ENCODE data around the gene RASL11B. TPM values are rescaled to one million over a fixed set of nuclear protein-coding genes. Genes with fewer than 3 reads are reported as not detected.

Gene RASL11B
- total RNA-seq, 2 experiments from 2014 or later: 0.29 to 0.34 TPM

GRCh38 chr4:52840531-52841370 is 21.4 kb upstream of the RASL11B start:
- ChIA-PET POLR2A (no interaction called here), CTCF (no interaction called here)
- DNase-seq: no peak
- ATAC-seq: no peak
- Mint-ChIP-seq H3K27me3 (no peaks in the 10 kb centered on the region), H3K36me3 (ENCODE audit: low read depth) (no peaks in the 10 kb centered on the region), H3K9me3 (no peaks in the 10 kb centered on the region), H3K27ac (no peak overlapping the region), H3K4me3 (no peak overlapping the region), H3K4me1 (ENCODE audit: low read depth) (no peaks in the 10 kb centered on the region)
- no peak for TF ChIP-seq CTCF (IDR thresholded peaks at IDR 0.05)
- intact Hi-C loops (cut with micrococcal nuclease): no loop called here

GRCh38 chr4:52841682-52842456 is 20.2 kb upstream of the RASL11B start:
- Mint-ChIP-seq H3K4me1 (ENCODE audit: low read depth) (no peaks in the 10 kb centered on the region), H3K27me3 (no peaks in the 10 kb centered on the region), H3K36me3 (ENCODE audit: low read depth) (no peaks in the 10 kb centered on the region), H3K27ac (no peak overlapping the region), H3K4me3 (no peak overlapping the region), H3K9me3 (no peaks in the 10 kb centered on the region)
- ATAC-seq: no peak
- no peak for TF ChIP-seq CTCF (IDR thresholded peaks at IDR 0.05)
- intact Hi-C loops (cut with micrococcal nuclease): no loop called here
- DNase-seq: no peak
- ChIA-PET CTCF (no interaction called here), POLR2A (no interaction called here)

GRCh38 chr4:52842792-52843191 is 19.3 kb upstream of the RASL11B start:
- CTCF ChIA-PET: interaction anchor here (0.9 kb wide), 1 partner anchor 669 kb away, joined by 3 read pairs; no protein-coding TSS in a partner anchor
- H3K27ac Mint-ChIP-seq: no peak overlapping the region
- no peak overlapping the region for H3K4me3 Mint-ChIP-seq
- POLR2A ChIA-PET: interaction anchor here (1.1 kb wide), 1 partner anchor 18 kb away, joined by 3 read pairs; no protein-coding TSS in a partner anchor
- ATAC-seq: no peak
- H3K36me3 Mint-ChIP-seq (ENCODE audit: low read depth): no peaks in the 10 kb centered on the region
- no peak for DNase-seq
- H3K9me3 Mint-ChIP-seq: no peaks in the 10 kb centered on the region
- TF ChIP-seq CTCF (IDR thresholded peaks at IDR 0.05): no peak
- no peaks in the 10 kb centered on the region for H3K27me3 Mint-ChIP-seq
- no peaks in the 10 kb centered on the region for H3K4me1 Mint-ChIP-seq (ENCODE audit: low read depth)
- intact Hi-C loops (cut with micrococcal nuclease): no loop called here

- Mint-ChIP-seq H3K4me1 (ENCODE audit: low read depth) (no peaks in the 10 kb centered on the region), H3K4me3 (no peak overlapping the region), H3K36me3 (ENCODE audit: low read depth) (no peaks in the 10 kb centered on the region), H3K27me3 (no peaks in the 10 kb centered on the region), H3K9me3 (no peaks in the 10 kb centered on the region), H3K27ac (no peak overlapping the region)
- no peak for ATAC-seq
- ChIA-PET POLR2A (interaction anchor here (1.1 kb wide), 1 partner anchor 18 kb away, joined by 3 read pairs; no protein-coding TSS in a partner anchor), CTCF (interaction anchor here (0.9 kb wide), 1 partner anchor 669 kb away, joined by 3 read pairs; no protein-coding TSS in a partner anchor)
- intact Hi-C loops (cut with micrococcal nuclease): no loop called here
- no peak for TF ChIP-seq CTCF (IDR thresholded peaks at IDR 0.05)
- DNase-seq: no peak
Measured at GRCh38 chr4:52843351-52843750, 18.8 kb upstream of the RASL11B start.

GRCh38 chr4:52843958-52844357 is 18.2 kb upstream of the RASL11B start:
- Mint-ChIP-seq H3K4me3 (no peak overlapping the region), H3K27me3 (no peaks in the 10 kb centered on the region), H3K4me1 (ENCODE audit: low read depth) (no peaks in the 10 kb centered on the region), H3K36me3 (ENCODE audit: low read depth) (no peaks in the 10 kb centered on the region), H3K27ac (no peak overlapping the region), H3K9me3 (no peaks in the 10 kb centered on the region)
- ChIA-PET CTCF (interaction anchor here (2.1 kb wide), 1 partner anchor 68 kb away, joined by 5 read pairs; no protein-coding TSS in a partner anchor), POLR2A (no interaction called here)
- DNase-seq: no peak
- ATAC-seq: no peak
- intact Hi-C loops (cut with micrococcal nuclease): no loop called here
- no peak for TF ChIP-seq CTCF (IDR thresholded peaks at IDR 0.05)

Data from activated CD8-positive, alpha-beta T cell treated with anti-CD3 and anti-CD28 coated beads for 36 hours (primary cell).